A673 (cell line): ENCODE measurements around the gene B3GALT5.

Source experiments
- CTCF ChIP-seq: fragments of 300-800, 200-600 bp; sonication (generic); conservative IDR thresholded peaks from 2 replicates; pipeline ENCODE4 v1.5.1; 2017; ENCODE audit warnings: low read depth, mild to moderate bottlenecking, antibody characterized with exemption, low read length, moderate library complexity, mixed read lengths
- EZH2 ChIP-seq: fragments of 200-600 bp; sonication (generic); IDR thresholded peaks from 2 replicates; pipeline ENCODE4 v1.6.1; 2017; ENCODE audit warnings: borderline replicate concordance, low read depth, mild to moderate bottlenecking, mixed read lengths, antibody characterized with exemption, low read length; ENCODE audit not compliant: poor library complexity, severe bottlenecking

DNA sequence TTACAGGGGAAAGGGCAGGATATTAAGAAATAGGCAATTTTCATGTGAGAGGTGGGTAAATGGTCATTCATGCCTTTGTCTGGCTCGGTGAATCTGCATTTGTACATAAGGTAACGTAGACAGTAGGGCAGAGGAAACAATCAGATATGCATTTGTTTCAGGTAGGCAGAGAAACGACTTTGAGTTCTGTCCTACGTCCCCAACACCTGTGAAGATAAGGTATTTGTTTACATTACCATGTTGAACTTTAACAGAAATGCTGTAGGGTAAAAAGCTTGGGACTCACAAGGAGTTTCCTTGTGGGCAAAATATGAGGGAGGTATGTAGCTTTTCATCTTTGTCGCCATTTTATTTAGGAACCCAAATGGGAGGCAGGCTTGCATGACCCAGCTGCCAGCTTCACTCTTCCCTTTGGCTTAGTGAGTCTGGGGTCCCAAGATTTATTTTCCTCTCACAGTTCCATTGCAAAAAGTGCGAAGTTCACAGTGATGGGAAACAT lies 31.4 kb downstream of the B3GALT5 start:
- TF ChIP-seq CTCF = no peak
- no peak for TF ChIP-seq EZH2
